Neural cell (in vitro differentiated cells): ENCODE results near the gene DTX3L.

Experiments
- CTCF ChIP-seq: fragments of 450-650 bp; IDR thresholded peaks from 2 replicates; pipeline ENCODE4 v1.5.1; 2014; ENCODE audit warnings: antibody characterized with exemption, mild to moderate bottlenecking, moderate library complexity; ENCODE audit not compliant: poor library complexity, severe bottlenecking
- EP300 ChIP-seq: fragments of 450-650 bp; conservative IDR thresholded peaks from 2 replicates; pipeline ENCODE4 v1.6.1; 2014; ENCODE audit warnings: antibody characterized with exemption, mild to moderate bottlenecking, moderate library complexity; ENCODE audit not compliant: poor library complexity, severe bottlenecking
- EZH2 ChIP-seq: fragments of 200-600, 300-800 bp; shearing (Covaris generic), sonication (generic); IDR thresholded peaks from 2 replicates; pipeline ENCODE4 v1.6.1; 2014; ENCODE audit warnings: antibody characterized with exemption, low read length, borderline replicate concordance, mild to moderate bottlenecking; ENCODE audit not compliant: insufficient read depth, poor library complexity, severe bottlenecking
- MXI1 ChIP-seq: fragments of 450-650 bp; conservative IDR thresholded peaks from 2 replicates; pipeline ENCODE4 v1.6.1; 2014; ENCODE audit warnings: antibody characterized with exemption, mild to moderate bottlenecking; ENCODE audit not compliant: poor library complexity, severe bottlenecking
- RAD21 ChIP-seq: fragments of 450-650 bp; conservative IDR thresholded peaks from 2 replicates; pipeline ENCODE4 v1.6.1; 2014; ENCODE audit warnings: antibody characterized with exemption, mild to moderate bottlenecking, moderate library complexity

- TF ChIP-seq RAD21: no peak
- TF ChIP-seq EZH2: no peak
- no peak for TF ChIP-seq CTCF
- no peak for TF ChIP-seq EP300
- no peak for TF ChIP-seq MXI1
Observed at GRCh38 chr3:122580470-122580869, 16.3 kb downstream of the DTX3L start.
